Activated CD8-positive, alpha-beta T cell treated with anti-CD3 and anti-CD28 coated beads for 36 hours (primary cell): ENCODE measurements around the gene PTPN1. TPM values are rescaled to one million over a fixed set of nuclear protein-coding genes. Genes with fewer than 3 reads are reported as not detected.
"Not testable (repeated sequence)": the region's sequence is repeated elsewhere in the genome, so short reads cannot be mapped to it uniquely, and the experiment has no call there.

Experiments used
- ATAC-seq: fragments of 200-7000 bp; cut with Tn5 transposase; one replicate; pipeline ENCODE4 v1.10.0; 2021; ENCODE audit warnings: mild to moderate bottlenecking, moderate library complexity
- CTCF ChIA-PET: fragments of 350-600 bp; sonication (Branson Sonifier 250); formaldehyde crosslinking; loops from one replicate; lab custom pipeline; 2021; ENCODE audit warnings: antibody characterized with exemption; lab: Charles Lee
- POLR2A ChIA-PET: fragments of 350-600 bp; sonication (Branson Sonifier 250); formaldehyde crosslinking; loops from one replicate; lab custom pipeline; 2021; ENCODE audit warnings: antibody characterized with exemption; lab: Charles Lee
- DNase-seq: peaks from one replicate; pipeline ENCODE4 v3.0.0-alpha.2; 2020
- H3K27ac Mint-ChIP-seq: one replicate; pipeline ENCODE4 v1.8.0; 2021; ENCODE audit warnings: mild to moderate bottlenecking, mixed read lengths
- H3K27me3 Mint-ChIP-seq: one replicate; pipeline ENCODE4 v1.8.0; 2021; ENCODE audit warnings: mixed read lengths
- H3K36me3 Mint-ChIP-seq: one replicate; pipeline ENCODE4 v1.8.0; 2021; ENCODE audit warnings: low read depth, mixed read lengths
- H3K4me1 Mint-ChIP-seq: one replicate; pipeline ENCODE4 v1.8.0; 2021; ENCODE audit warnings: low read depth, mixed read lengths
- H3K4me3 Mint-ChIP-seq: one replicate; pipeline ENCODE4 v1.8.0; 2021; ENCODE audit warnings: mild to moderate bottlenecking, moderate library complexity, mixed read lengths
- H3K9me3 Mint-ChIP-seq: one replicate; pipeline ENCODE4 v1.8.0; 2021; ENCODE audit warnings: mixed read lengths
- CTCF ChIP-seq: fragments of 200-600 bp; IDR thresholded peaks from one replicate; pipeline ENCODE4 v1.8.0; 2022; ENCODE audit warnings: antibody characterized with exemption, mild to moderate bottlenecking
- intact Hi-C: fragments of 100-400 bp; cut with micrococcal nuclease; formaldehyde crosslinking; loops from one replicate; pipeline ENCODE4 v1.10.0; 2022
- total RNA-seq, 2 experiments: library from RNA; stranded (reverse); gene quantifications; one replicate each; pipeline ENCODE4 v1.2.3, GENCODE V29; 2021

The PTPN1 gene
- total RNA-seq, 2 experiments from 2014 or later: 65.1 to 66.6 TPM

GRCh38 chr20:50595988-50596693 lies 86.0 kb downstream of the PTPN1 start:
- Mint-ChIP-seq H3K27ac (no peak overlapping the region), H3K27me3 (no peaks in the 10 kb centered on the region), H3K9me3 (no peaks in the 10 kb centered on the region), H3K4me1 (peaks cover 2% of the 10 kb centered on the region), H3K4me3 (no peak overlapping the region), H3K36me3 (no peaks in the 10 kb centered on the region)
- no peak for DNase-seq
- POLR2A ChIA-PET: interaction anchor here (0.8 kb wide), 1 partner anchor 8 kb away, joined by 3 read pairs; no protein-coding TSS in a partner anchor
- no peak for ATAC-seq
- no peak for TF ChIP-seq CTCF
- intact Hi-C loops: no loop called here
- CTCF ChIA-PET: interaction anchor here (0.6 to 2.1 kb wide), 3 partner anchors 8 to 137 kb away, joined by 3 to 11 read pairs (median 4); no protein-coding TSS in a partner anchor

- no peaks in the 10 kb centered on the region for H3K36me3 Mint-ChIP-seq
- ATAC-seq (no peak), DNase-seq (no peak)
- ChIA-PET POLR2A (interaction anchor here (0.6 to 0.9 kb wide), 2 partner anchors 11 to 1256 kb away, joined by 3 read pairs; no protein-coding TSS in a partner anchor), CTCF (interaction anchor here (2.1 kb wide), 1 partner anchor 8 kb away, joined by 11 read pairs; no protein-coding TSS in a partner anchor)
- no peaks in the 10 kb centered on the region for H3K27me3 Mint-ChIP-seq
- no peak overlapping the region for H3K4me3 Mint-ChIP-seq
- intact Hi-C loops: no loop called here
- no peak for TF ChIP-seq CTCF
- no peak overlapping the region for H3K27ac Mint-ChIP-seq
- no peaks in the 10 kb centered on the region for H3K9me3 Mint-ChIP-seq
- peaks cover 2% of the 10 kb centered on the region for H3K4me1 Mint-ChIP-seq
Observed at GRCh38 chr20:50596694-50597021, 86.5 kb downstream of the PTPN1 start.

- Mint-ChIP-seq H3K4me3 (no peak overlapping the region), H3K4me1 (peaks cover 2% of the 10 kb centered on the region), H3K36me3 (no peaks in the 10 kb centered on the region), H3K9me3 (no peaks in the 10 kb centered on the region), H3K27ac (no peak overlapping the region), H3K27me3 (no peaks in the 10 kb centered on the region)
- intact Hi-C loops: no loop called here
- TF ChIP-seq CTCF: no peak
- DNase-seq: no peak
- no peak for ATAC-seq
- CTCF ChIA-PET: interaction anchor here (2.1 kb wide), 1 partner anchor 9 kb away, joined by 11 read pairs; no protein-coding TSS in a partner anchor
- POLR2A ChIA-PET: interaction anchor here (0.9 kb wide), 1 partner anchor 12 kb away, joined by 3 read pairs; no protein-coding TSS in a partner anchor
Observed at GRCh38 chr20:50597406-50597969, 87.3 kb downstream of the PTPN1 start.

GRCh38 chr20:50598074-50598473 lies 87.9 kb downstream of the PTPN1 start:
- TF ChIP-seq CTCF: no peak
- Mint-ChIP-seq H3K4me3 (no peak overlapping the region), H3K27ac (no peak overlapping the region), H3K27me3 (no peaks in the 10 kb centered on the region), H3K9me3 (no peaks in the 10 kb centered on the region), H3K36me3 (no peaks in the 10 kb centered on the region), H3K4me1 (peaks cover 2% of the 10 kb centered on the region)
- ChIA-PET CTCF (interaction anchor here (2.1 kb wide), 1 partner anchor 10 kb away, joined by 11 read pairs; no protein-coding TSS in a partner anchor), POLR2A (no interaction called here)
- intact Hi-C loops: no loop called here
- ATAC-seq (no peak), DNase-seq (no peak)

- H3K9me3 Mint-ChIP-seq, H3K4me3 Mint-ChIP-seq, ATAC-seq, H3K27ac Mint-ChIP-seq, H3K27me3 Mint-ChIP-seq, H3K36me3 Mint-ChIP-seq, POLR2A ChIA-PET, DNase-seq, intact Hi-C loops, H3K4me1 Mint-ChIP-seq: not testable (repeated sequence)
- CTCF ChIA-PET: interaction anchor here (1.0 kb wide), 1 partner anchor 10 kb away, joined by 3 read pairs; no protein-coding TSS in a partner anchor
Observed at GRCh38 chr20:50598768-50599167, 88.6 kb downstream of the PTPN1 start.
